ENCODE results near the gene COCH.
"Not testable (repeated sequence)": the region's sequence is repeated elsewhere in the genome, so short reads cannot be mapped to it uniquely, and the experiment has no call there.

Gene COCH

GRCh38 chr14:30921305-30921704, 46.9 kb downstream of the COCH start:
- in situ Hi-C loops (cut with HindIII; ENCODE audit: low sequenced_read_pairs): no loop called here

- in situ Hi-C loops (cut with HindIII; ENCODE audit: low sequenced_read_pairs): no loop called here
Measured at GRCh38 chr14:30921788-30922187, 47.4 kb downstream of the COCH start.

DNA sequence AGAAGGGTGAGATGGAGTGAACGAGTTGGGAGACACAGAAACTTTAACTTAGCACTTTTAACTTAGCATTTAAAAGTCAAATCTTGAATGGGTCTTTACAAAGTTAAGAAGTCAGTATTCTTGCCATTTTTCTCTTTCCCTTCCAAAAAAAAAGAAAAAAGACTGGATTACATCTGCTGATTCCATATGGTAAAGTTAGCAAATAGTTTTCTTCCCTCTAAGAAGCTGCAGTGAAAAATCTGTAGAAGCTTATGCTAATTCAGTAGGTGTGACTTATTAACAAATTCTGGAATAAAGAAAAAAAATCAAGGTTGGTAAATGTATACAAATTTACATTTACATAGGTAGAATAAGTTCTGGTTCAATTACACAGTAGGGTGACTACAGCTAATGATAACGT, 50.9 kb downstream of the COCH start:
- in situ Hi-C loops (cut with HindIII; ENCODE audit: low sequenced_read_pairs): no loop called here

DNA sequence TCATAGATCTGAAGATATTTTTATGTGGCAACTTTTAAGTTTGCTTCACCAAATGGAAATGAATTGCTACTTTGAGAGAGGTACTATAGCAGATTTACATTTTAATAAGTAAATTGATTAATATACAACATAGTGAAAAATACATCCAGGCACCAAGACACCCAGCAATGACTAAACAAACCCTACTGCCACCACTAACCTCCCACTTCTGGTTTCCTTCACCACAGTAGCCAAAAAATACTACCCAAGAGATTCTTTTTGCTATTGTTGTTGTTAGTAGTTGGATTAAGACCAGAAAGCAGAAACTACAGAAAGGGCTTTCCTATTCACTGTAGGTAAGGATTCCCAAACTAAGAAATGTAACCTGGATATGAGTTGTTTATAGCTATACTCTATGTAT, 54.1 kb downstream of the COCH start:
- in situ Hi-C loops (cut with HindIII; ENCODE audit: low sequenced_read_pairs): no loop called here

- in situ Hi-C loops (cut with HindIII; ENCODE audit: low sequenced_read_pairs): not testable (repeated sequence)
Measured at GRCh38 chr14:30933937-30934336, 59.6 kb downstream of the COCH start.

DNA sequence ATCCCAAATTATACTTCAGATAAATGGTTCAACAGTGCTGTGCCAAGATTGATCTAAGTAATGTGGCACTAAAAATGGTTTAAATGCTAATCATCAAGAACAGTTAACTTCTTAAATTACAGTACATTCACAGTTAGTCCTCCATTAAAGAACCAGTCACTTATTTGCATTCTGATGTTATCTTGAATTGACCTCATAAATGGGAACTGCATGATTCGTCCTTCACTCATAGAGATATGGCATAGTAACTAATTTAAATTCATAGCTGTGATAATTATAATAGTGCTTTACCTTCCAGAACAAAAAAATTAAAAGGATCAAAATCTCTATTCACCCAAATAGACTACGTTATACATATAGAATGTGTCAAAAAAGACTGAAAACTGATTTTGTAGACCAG, 61.1 kb downstream of the COCH start:
- in situ Hi-C loops (cut with HindIII; ENCODE audit: low sequenced_read_pairs): no loop called here

DNA sequence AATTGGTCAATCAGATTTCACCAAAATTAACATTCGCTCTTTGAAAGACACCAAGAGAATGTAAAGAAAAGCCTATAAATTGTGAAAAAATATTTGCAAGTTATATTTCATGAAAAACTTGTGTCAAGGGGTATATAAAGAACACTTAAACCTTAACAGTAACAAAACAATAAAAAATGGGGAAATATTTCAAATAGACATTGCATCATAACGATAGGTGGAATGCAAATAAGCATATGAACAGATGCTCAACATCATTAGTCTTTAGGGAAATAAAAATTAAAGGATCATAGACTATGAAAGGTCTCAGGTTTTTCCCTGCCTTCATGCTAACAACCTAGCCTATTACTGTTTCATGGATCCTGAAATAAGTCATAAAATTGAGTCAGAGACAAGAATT, 64.3 kb downstream of the COCH start:
- in situ Hi-C loops (cut with HindIII; ENCODE audit: low sequenced_read_pairs): no loop called here
